Muscle of leg (tissue), 11 donors: ENCODE results near the gene CMAS. TPM values are rescaled to one million over a fixed set of nuclear protein-coding genes. Genes with fewer than 3 reads are reported as not detected.
"Not testable (repeated sequence)": the region's sequence is repeated elsewhere in the genome, so short reads cannot be mapped to it uniquely, and the experiment has no call there.

Experiments used
- DNase-seq: peaks from one replicate; pipeline ENCODE4 v3.0.0; 2013
- H3K27ac ChIP-seq: one replicate; pipeline ENCODE4 v1.5.1; 2013; ENCODE audit warnings: mild to moderate bottlenecking, low read length, control low read depth
- H3K27me3 ChIP-seq: one replicate; pipeline ENCODE4 v1.6.1; 2013; ENCODE audit warnings: low read length; ENCODE audit not compliant: control insufficient read depth, insufficient read depth
- H3K36me3 ChIP-seq: one replicate; pipeline ENCODE4 v1.6.1; 2013; ENCODE audit warnings: low read length; ENCODE audit not compliant: control insufficient read depth, insufficient read depth
- H3K4me1 ChIP-seq: one replicate; pipeline ENCODE4 v1.6.1; 2013; ENCODE audit warnings: low read length; ENCODE audit not compliant: control insufficient read depth, insufficient read depth
- H3K4me3 ChIP-seq: one replicate; pipeline ENCODE4 v1.5.1; 2013; ENCODE audit warnings: low read length, control low read depth
- H3K9me3 ChIP-seq: replicated peaks from 2 replicates; pipeline ENCODE4 v1.6.1; 2013; ENCODE audit warnings: low read depth, low read length; ENCODE audit not compliant: control insufficient read depth
- WGBS: methylation state at CpG from one replicate; pipeline ENCODE4 v1.1.5; 2013; ENCODE audit warnings: missing lambda C conversion rate; ENCODE audit not compliant: insufficient coverage; 5-methylcytosine and 5-hydroxymethylcytosine counted together
- polyA plus RNA-seq, 8 donors: library from polyadenylated mRNA; unstranded; fragments of 120-200 nt; gene quantifications; one replicate each; pipeline versions ENCODE4 v1.2.1 to v1.2.3, GENCODE V29; 2013; ENCODE audit warnings: inconsistent platforms in 1 of 8, low replicate concordance in 1 of 8; ENCODE audit not compliant: insufficient read length in 8 of 8, insufficient read depth in 1 of 8
- total RNA-seq: library from RNA; stranded (reverse); fragments of 120-200 nt; gene quantifications from one replicate; pipeline ENCODE4 v1.2.4, GENCODE V29; 2013

CMAS gene
- total and polyA plus RNA-seq, 9 donors, result 20.1 to 35.2 (median 30.9) TPM

GRCh38 chr12:22056607-22057006 lies 10.6 kb downstream of the CMAS start:
- H3K36me3 ChIP-seq, result peaks cover 5% of the 10 kb centered on the region
- H3K4me1 ChIP-seq, result no peaks in the 10 kb centered on the region
- no CpG with 5 or more reads among the region's 2 CpGs for WGBS
- H3K27me3 ChIP-seq, result no peaks in the 10 kb centered on the region
- H3K27ac ChIP-seq, result no peak overlapping the region
- no peak overlapping the region for H3K4me3 ChIP-seq
- H3K9me3 ChIP-seq, result no peaks in the 10 kb centered on the region
- DNase-seq, result no peak

GRCh38 chr12:22059976-22060647 lies 14.1 kb downstream of the CMAS start:
- no CpG with 5 or more reads among the region's 2 CpGs for WGBS
- Histone ChIP-seq H3K4me1 (no peaks in the 10 kb centered on the region), H3K9me3 (no peaks in the 10 kb centered on the region), H3K4me3 (no peak overlapping the region), H3K27me3 (no peaks in the 10 kb centered on the region), H3K27ac (no peak overlapping the region), H3K36me3 (peaks cover 13% of the 10 kb centered on the region)
- no peak for DNase-seq

DNA sequence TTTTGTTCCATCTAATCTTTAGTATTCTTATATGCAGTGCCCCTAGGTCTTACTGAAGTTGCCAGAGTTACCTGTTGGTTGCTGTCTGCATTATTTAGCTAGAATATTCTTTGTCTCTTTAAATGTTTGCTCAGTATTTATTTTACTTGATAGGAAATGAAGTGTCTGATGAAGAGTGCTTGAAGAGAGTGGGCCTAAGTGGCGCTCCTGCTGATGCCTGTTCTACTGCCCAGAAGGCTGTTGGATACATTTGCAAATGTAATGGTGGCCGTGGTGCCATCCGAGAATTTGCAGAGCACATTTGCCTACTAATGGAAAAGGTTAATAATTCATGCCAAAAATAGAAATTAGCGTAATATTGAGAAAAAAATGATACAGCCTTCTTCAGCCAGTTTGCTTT lies 18.9 kb downstream of the CMAS start:
- no peak for DNase-seq
- Histone ChIP-seq H3K27ac (no peak overlapping the region), H3K9me3 (no peaks in the 10 kb centered on the region), H3K4me3 (no peak overlapping the region), H3K4me1 (no peaks in the 10 kb centered on the region), H3K27me3 (no peaks in the 10 kb centered on the region), H3K36me3 (peaks cover 10% of the 10 kb centered on the region)
- WGBS, result 96% methylated on average over 4 of the region's 4 CpGs

DNA sequence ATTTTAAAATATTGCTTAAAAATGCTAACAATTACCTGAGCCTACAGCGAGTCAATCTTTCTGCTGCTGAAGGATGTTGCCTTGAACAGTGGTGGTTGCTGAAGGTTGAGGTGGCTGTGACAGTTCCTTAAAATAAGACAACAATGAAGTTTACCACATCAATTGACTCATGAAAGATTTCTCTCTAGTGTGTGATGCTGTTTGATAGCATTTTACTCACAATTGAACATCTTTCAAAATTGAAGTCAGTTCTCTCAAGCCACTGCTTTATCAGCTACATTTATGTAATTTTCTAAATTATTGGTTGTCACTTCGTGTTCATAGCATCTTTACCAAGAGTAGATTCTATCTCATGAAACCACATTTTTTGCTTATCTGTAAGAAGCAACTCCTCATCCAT lies 20.3 kb downstream of the CMAS start:
- Histone ChIP-seq H3K27me3 (no peaks in the 10 kb centered on the region), H3K4me3 (no peak overlapping the region), H3K36me3 (peaks cover 8% of the 10 kb centered on the region), H3K4me1 (no peaks in the 10 kb centered on the region), H3K27ac (no peak overlapping the region), H3K9me3 (no peaks in the 10 kb centered on the region)
- no CpG with 5 or more reads among the region's 2 CpGs for WGBS
- no peak for DNase-seq

DNA sequence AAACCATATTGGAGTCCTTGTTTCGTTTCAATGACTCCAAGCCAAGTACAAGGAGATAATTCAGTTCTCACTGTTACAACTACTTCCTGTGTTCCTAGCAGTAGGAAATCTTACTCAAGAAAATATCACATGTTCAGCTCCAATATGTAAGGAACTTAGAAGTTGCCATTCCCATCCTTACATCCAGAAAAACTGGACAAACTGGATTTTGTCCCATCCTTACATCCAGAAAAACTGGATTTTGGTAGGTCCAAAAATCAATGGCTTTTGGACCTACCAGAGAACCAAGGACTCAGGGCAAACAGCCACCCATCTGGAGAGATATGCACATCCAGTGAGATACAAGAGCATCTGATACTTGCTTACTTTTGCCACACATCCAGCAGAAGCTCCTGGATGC lies 23.8 kb downstream of the CMAS start:
- Histone ChIP-seq H3K9me3 (peaks cover 2% of the 10 kb centered on the region), H3K27me3 (no peaks in the 10 kb centered on the region), H3K4me1 (no peaks in the 10 kb centered on the region), H3K4me3 (no peak overlapping the region), H3K36me3 (peaks cover 2% of the 10 kb centered on the region), H3K27ac (no peak overlapping the region)
- DNase-seq, result no peak
- WGBS, result no CpG with 5 or more reads among the region's 1 CpG

GRCh38 chr12:22082190-22082701 lies 36.2 kb downstream of the CMAS start:
- H3K4me3 ChIP-seq, result no peak overlapping the region
- no peaks in the 10 kb centered on the region for H3K4me1 ChIP-seq
- no peak overlapping the region for H3K27ac ChIP-seq
- no peak for DNase-seq
- H3K36me3 ChIP-seq, result no peaks in the 10 kb centered on the region
- 66% methylated on average over 8 of the region's 10 CpGs for WGBS
- H3K27me3 ChIP-seq, result no peaks in the 10 kb centered on the region
- no peaks in the 10 kb centered on the region for H3K9me3 ChIP-seq

- Histone ChIP-seq H3K4me1 (no peaks in the 10 kb centered on the region), H3K4me3 (no peak overlapping the region), H3K27ac (no peak overlapping the region), H3K36me3 (no peaks in the 10 kb centered on the region), H3K27me3 (no peaks in the 10 kb centered on the region), H3K9me3 (no peaks in the 10 kb centered on the region)
- peak; percentile 64 for DNase-seq
Measured at GRCh38 chr12:22083167-22083566, 37.1 kb downstream of the CMAS start.

GRCh38 chr12:22084852-22085251 lies 38.8 kb downstream of the CMAS start:
- no peaks in the 10 kb centered on the region for H3K9me3 ChIP-seq
- H3K27ac ChIP-seq, result no peak overlapping the region
- no peaks in the 10 kb centered on the region for H3K36me3 ChIP-seq
- no peaks in the 10 kb centered on the region for H3K27me3 ChIP-seq
- H3K4me1 ChIP-seq, result no peaks in the 10 kb centered on the region
- 100% methylated on average over 1 of the region's 1 CpG for WGBS
- no peak for DNase-seq
- H3K4me3 ChIP-seq, result no peak overlapping the region

DNA sequence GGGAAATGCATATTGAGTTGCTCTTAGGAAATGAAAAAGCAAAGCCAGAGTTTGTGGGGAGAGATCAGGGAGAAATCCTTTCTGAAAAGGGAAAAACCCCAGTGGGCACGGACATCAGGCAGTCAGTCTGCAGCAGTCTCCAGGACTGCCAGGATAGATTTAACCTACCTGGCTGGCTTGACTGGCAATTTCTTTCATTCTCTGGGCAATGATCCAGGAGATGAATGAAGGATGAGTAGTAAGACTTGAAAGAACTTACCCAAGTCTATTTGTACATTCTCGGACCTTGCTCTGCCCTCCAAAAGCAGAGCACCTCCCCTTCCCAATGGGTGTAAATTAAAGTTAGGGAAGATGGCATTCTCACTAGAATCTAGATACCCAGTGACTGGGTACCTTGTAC lies 42.9 kb downstream of the CMAS start:
- no peaks in the 10 kb centered on the region for H3K4me1 ChIP-seq
- no peaks in the 10 kb centered on the region for H3K9me3 ChIP-seq
- H3K27ac ChIP-seq, result no peak overlapping the region
- WGBS, result 90% methylated on average over 1 of the region's 2 CpGs
- H3K27me3 ChIP-seq, result no peaks in the 10 kb centered on the region
- no peak for DNase-seq
- no peaks in the 10 kb centered on the region for H3K36me3 ChIP-seq
- H3K4me3 ChIP-seq, result no peak overlapping the region

- H3K4me1 ChIP-seq, result no peaks in the 10 kb centered on the region
- H3K4me3 ChIP-seq, result no peak overlapping the region
- H3K27ac ChIP-seq, result no peak overlapping the region
- no peak for DNase-seq
- H3K9me3 ChIP-seq, result no peaks in the 10 kb centered on the region
- H3K27me3 ChIP-seq, result no peaks in the 10 kb centered on the region
- WGBS, result no CpG with 5 or more reads among the region's 2 CpGs
- no peaks in the 10 kb centered on the region for H3K36me3 ChIP-seq
Measured at GRCh38 chr12:22089486-22089885, 43.5 kb downstream of the CMAS start.

DNA sequence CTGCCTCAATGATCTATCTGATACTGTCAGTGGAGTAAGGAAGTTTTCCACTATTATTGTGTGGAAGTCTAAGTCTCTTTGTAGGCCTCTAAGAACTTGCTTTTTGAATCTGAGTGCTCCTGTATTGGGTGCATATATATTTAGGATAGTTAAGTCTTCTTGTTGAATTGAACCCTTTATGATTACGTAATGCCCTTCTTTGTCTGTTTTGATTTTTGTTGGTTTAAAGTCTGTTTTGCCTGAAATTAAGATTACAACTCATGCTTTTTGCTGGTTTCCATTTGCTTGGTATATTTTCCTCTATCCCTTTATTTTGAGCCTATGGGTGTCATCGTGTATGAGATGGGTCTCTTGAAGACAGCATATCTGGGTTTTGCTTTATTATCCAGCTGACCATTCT lies 53.0 kb downstream of the CMAS start:
- not testable (repeated sequence) for H3K27me3 ChIP-seq, H3K9me3 ChIP-seq, H3K27ac ChIP-seq, H3K4me1 ChIP-seq, DNase-seq, H3K4me3 ChIP-seq, H3K36me3 ChIP-seq
- WGBS, result no CpG with 5 or more reads among the region's 2 CpGs
